SK-N-SH treated with all-trans-retinoic acid at 6 μM for 48 hours (cell line): Measurements from ENCODE around the gene PAQR8.

Source experiments
- ATAC-seq: fragments of 200-7000 bp; cut with Tn5 transposase; 3 replicates; pipeline ENCODE4 v1.9.1; 2020; ENCODE audit warnings: mild to moderate bottlenecking, moderate library complexity
- ARNTL ChIP-seq: fragments of 450-650 bp; formaldehyde crosslinking; IDR thresholded peaks from 2 replicates; pipeline ENCODE4 v1.5.0; 2020; ENCODE audit warnings: low read depth, mild to moderate bottlenecking, moderate library complexity, borderline replicate concordance
- BACH2 ChIP-seq: fragments of 250-450 bp; sonication (Bioruptor Pico); IDR thresholded peaks from 2 replicates; pipeline ENCODE4 v1.9.0; 2021; ENCODE audit warnings: mild to moderate bottlenecking, borderline replicate concordance
- CREB5 ChIP-seq: fragments of 250-450 bp; sonication (Bioruptor Pico); IDR thresholded peaks from 2 replicates; pipeline ENCODE4 v1.5.1; 2020; ENCODE audit warnings: low read depth, mild to moderate bottlenecking, moderate library complexity
- CSDC2 ChIP-seq: fragments of 250-450 bp; sonication (Bioruptor Pico); IDR thresholded peaks from 2 replicates; pipeline ENCODE4 v1.5.0; 2020; ENCODE audit warnings: mild to moderate bottlenecking, moderate library complexity
- CSRNP3 ChIP-seq: fragments of 250-450 bp; sonication (Bioruptor Pico); IDR thresholded peaks from 2 replicates; pipeline ENCODE4 v1.5.1; 2021; ENCODE audit warnings: mild to moderate bottlenecking, moderate library complexity
- ESRRG ChIP-seq: fragments of 250-450 bp; sonication (Bioruptor Pico); IDR thresholded peaks from 2 replicates; pipeline ENCODE4 v1.6.1; 2021; ENCODE audit warnings: mild to moderate bottlenecking
- GLIS3 ChIP-seq: fragments of 250-450 bp; sonication (Bioruptor Pico); IDR thresholded peaks from 2 replicates; pipeline ENCODE4 v1.5.0; 2020; ENCODE audit warnings: mild to moderate bottlenecking, moderate library complexity
- ISL1 ChIP-seq: fragments of 250-450 bp; sonication (Bioruptor Pico); IDR thresholded peaks from 2 replicates; pipeline ENCODE4 v2.1.2; 2022; ENCODE audit warnings: mild to moderate bottlenecking, moderate library complexity
- OSR1 ChIP-seq: fragments of 250-450 bp; sonication (Bioruptor Pico); IDR thresholded peaks from 2 replicates; pipeline ENCODE4 v1.8.0; 2022; ENCODE audit warnings: moderate library complexity, mild to moderate bottlenecking, inconsistent platforms
- PATZ1 ChIP-seq: fragments of 250-450 bp; sonication (Bioruptor Pico); IDR thresholded peaks from 2 replicates; pipeline ENCODE4 v1.8.0; 2020; ENCODE audit warnings: mild to moderate bottlenecking, moderate library complexity, borderline replicate concordance
- POU6F1 ChIP-seq: fragments of 250-450 bp; sonication (Bioruptor Pico); IDR thresholded peaks from 2 replicates; pipeline ENCODE4 v1.8.0; 2021; ENCODE audit warnings: low read depth, mild to moderate bottlenecking, moderate library complexity, borderline replicate concordance
- PPARA ChIP-seq: fragments of 250-450 bp; sonication (Bioruptor Pico); IDR thresholded peaks from 2 replicates; pipeline ENCODE4 v1.5.0; 2020; ENCODE audit warnings: mild to moderate bottlenecking, borderline replicate concordance
- RARB ChIP-seq: fragments of 250-450 bp; sonication (Bioruptor Pico); IDR thresholded peaks from 2 replicates; pipeline ENCODE4 v1.8.0; 2021; ENCODE audit warnings: mild to moderate bottlenecking, moderate library complexity
- SNAI2 ChIP-seq: fragments of 250-450 bp; sonication (Bioruptor Pico); IDR thresholded peaks from 2 replicates; pipeline ENCODE4 v1.5.0; 2020; ENCODE audit warnings: mild to moderate bottlenecking, moderate library complexity
- TCF4 ChIP-seq: fragments of 250-450 bp; sonication (Bioruptor Pico); IDR thresholded peaks from 2 replicates; pipeline ENCODE4 v1.8.0; 2021; ENCODE audit warnings: mild to moderate bottlenecking, moderate library complexity, borderline replicate concordance
- TSHZ2 ChIP-seq: fragments of 250-450 bp; sonication (Bioruptor Pico); IDR thresholded peaks from 2 replicates; pipeline ENCODE4 v1.5.0; 2020; ENCODE audit warnings: mild to moderate bottlenecking, moderate library complexity
- ZC3H10 ChIP-seq: fragments of 250-450 bp; sonication (Bioruptor Pico); IDR thresholded peaks from 2 replicates; pipeline ENCODE4 v1.5.1; 2021; ENCODE audit warnings: mild to moderate bottlenecking, moderate library complexity
- ZFP3 ChIP-seq: fragments of 250-450 bp; sonication (Bioruptor Pico); IDR thresholded peaks from 2 replicates; pipeline ENCODE4 v1.5.0; 2020; ENCODE audit warnings: mild to moderate bottlenecking, moderate library complexity
- ZNF565 ChIP-seq: fragments of 450-650 bp; formaldehyde crosslinking; conservative IDR thresholded peaks from 2 replicates; pipeline ENCODE4 v1.5.0; 2020; ENCODE audit warnings: low read depth, mild to moderate bottlenecking, moderate library complexity
- ZNF70 ChIP-seq: fragments of 450-650 bp; formaldehyde crosslinking; IDR thresholded peaks from 2 replicates; pipeline ENCODE4 v1.5.0; 2020; ENCODE audit warnings: mild to moderate bottlenecking, moderate library complexity

PAQR8 gene

GRCh38 chr6:52405243-52405642 lies 43.3 kb downstream of the PAQR8 start:
- no peak for ATAC-seq
- TF ChIP-seq ZFP3 (CRISPR knock-in tag): no peak
- no peak for TF ChIP-seq TCF4 (CRISPR knock-in tag)
- TF ChIP-seq ZNF70 (CRISPR knock-in tag): no peak
- TF ChIP-seq BACH2 (CRISPR knock-in tag): no peak
- no peak for TF ChIP-seq ZNF565 (CRISPR knock-in tag)
- TF ChIP-seq SNAI2 (CRISPR knock-in tag): no peak
- TF ChIP-seq PATZ1: no peak
- TF ChIP-seq PPARA (CRISPR knock-in tag): no peak
- TF ChIP-seq ARNTL (CRISPR knock-in tag): no peak
- TF ChIP-seq TSHZ2 (CRISPR knock-in tag): no peak

- peak; percentile 85 for ATAC-seq
- TF ChIP-seq POU6F1: no peak
- no peak for TF ChIP-seq ARNTL (CRISPR knock-in tag)
- TF ChIP-seq GLIS3: no peak
- TF ChIP-seq ISL1 (CRISPR knock-in tag): no peak
- no peak for TF ChIP-seq RARB (CRISPR knock-in tag)
- TF ChIP-seq, all 23 proteins: peak for 0
Measured at GRCh38 chr6:52407467-52407866, 45.5 kb downstream of the PAQR8 start.

- TF ChIP-seq TCF4 (CRISPR knock-in tag) (no peak), CREB5 (no peak), ESRRG (CRISPR knock-in tag) (no peak)
- no peak for ATAC-seq
Measured at GRCh38 chr6:52409499-52409898, 47.5 kb downstream of the PAQR8 start.

- no peak for TF ChIP-seq PATZ1
- TF ChIP-seq BACH2 (CRISPR knock-in tag): no peak
- no peak for TF ChIP-seq CSRNP3 (CRISPR knock-in tag)
- no peak for TF ChIP-seq CSDC2 (CRISPR knock-in tag)
- TF ChIP-seq ZNF565 (CRISPR knock-in tag): no peak
- TF ChIP-seq ZFP3 (CRISPR knock-in tag): no peak
- TF ChIP-seq TSHZ2 (CRISPR knock-in tag): no peak
- no peak for TF ChIP-seq ZNF70 (CRISPR knock-in tag)
- no peak for TF ChIP-seq ISL1 (CRISPR knock-in tag)
- TF ChIP-seq OSR1 (CRISPR knock-in tag): no peak
- no peak for TF ChIP-seq PPARA (CRISPR knock-in tag)
- no peak for TF ChIP-seq ZC3H10 (CRISPR knock-in tag)
- ATAC-seq: no peak
Measured at GRCh38 chr6:52410979-52411378, 49.0 kb downstream of the PAQR8 start.
